ENCODE measurements around the gene UBLCP1. TPM values are rescaled to one million over a fixed set of nuclear protein-coding genes. Genes with fewer than 3 reads are reported as not detected.

Gene UBLCP1
- total and polyA plus RNA-seq, 2 of the 13 experiments (the other 11 are each of a cell fraction or from before 2014, with no cell fraction given) = 6.5 to 12.6 TPM

- TF ChIP-seq ZNF362 (CRISPR knock-in tag; IDR thresholded peaks at IDR 0.05; ENCODE audit: borderline replicate concordance) (peak; percentile 24; the same call in 1 of the 2 replicates), ZNF383 (CRISPR knock-in tag; IDR thresholded peaks at IDR 0.05; ENCODE audit: borderline replicate concordance) (no peak), ZNF296 (CRISPR knock-in tag; conservative IDR thresholded peaks at IDR 0.05) (no peak), RFXANK (CRISPR knock-in tag; IDR thresholded peaks at IDR 0.05) (0 out of 2 replicates have a peak, but pooled peaks have one; percentile 50), SMARCC2 (IDR thresholded peaks at IDR 0.05) (no peak), ASH2L (IDR thresholded peaks at IDR 0.05; ENCODE audit: insufficient read length, low read depth, low read length) (peak; percentile 96), ZKSCAN1 (IDR thresholded peaks at IDR 0.05; ENCODE audit: low read length) (no peak), SMC3 (IDR thresholded peaks at IDR 0.05; ENCODE audit: low read length) (no peak), U2AF2 (IDR thresholded peaks at IDR 0.05; ENCODE audit: low read depth, low read length) (no peak), NFE2 (CRISPR knock-in tag; IDR thresholded peaks at IDR 0.05) (no peak), ZHX2 (IDR thresholded peaks at IDR 0.05; ENCODE audit: low read depth) (0 out of 2 replicates have a peak, but pooled peaks have one; percentile 42), ZHX2 (CRISPR knock-in tag; IDR thresholded peaks at IDR 0.05; ENCODE audit: borderline replicate concordance) (no peak), ZNF12 (CRISPR knock-in tag; IDR thresholded peaks at IDR 0.05) (no peak), MEIS2 (CRISPR knock-in tag; IDR thresholded peaks at IDR 0.05) (no peak), ZNF629 (CRISPR knock-in tag; conservative IDR thresholded peaks at IDR 0.05) (no peak), ZNF569 (CRISPR knock-in tag; IDR thresholded peaks at IDR 0.05; ENCODE audit: borderline replicate concordance) (no peak), IRF1 (CRISPR knock-in tag; IDR thresholded peaks at IDR 0.05; ENCODE audit: low read depth) (no peak), ETS1 (CRISPR knock-in tag; IDR thresholded peaks at IDR 0.05) (no peak), THAP11 (CRISPR knock-in tag; IDR thresholded peaks at IDR 0.05) (peak; percentile 90), ZBTB44 (CRISPR knock-in tag; IDR thresholded peaks at IDR 0.05) (no peak)
Observed at GRCh38 chr5:159262859-159263568, at the start of gene UBLCP1 (continued).
